NOMO-1 treated with dmso at 0.1 percent for 144 hours (cell line): ENCODE data around the gene ZBTB38.

ENCODE experiments used
- DNase-seq: peaks from one replicate; lab custom pipeline; 2025; ENCODE audit not compliant: unreplicated experiment; lab: John Stamatoyannopoulos, UW

ZBTB38 gene

GRCh38 chr3:141401573-141402475 lies 33.5 kb downstream of the ZBTB38 start:
- DNase-seq = no peak

- DNase-seq = peak; percentile 43
Observed at GRCh38 chr3:141402476-141403171, 34.3 kb downstream of the ZBTB38 start.

GRCh38 chr3:141403576-141403975 lies 35.3 kb downstream of the ZBTB38 start:
- no peak for DNase-seq

- DNase-seq = no peak
Observed at GRCh38 chr3:141405025-141405424, 36.7 kb downstream of the ZBTB38 start.

- no peak for DNase-seq
Observed at GRCh38 chr3:141405591-141405990, 37.3 kb downstream of the ZBTB38 start.

- DNase-seq = no peak
Observed at GRCh38 chr3:141406265-141406664, 38.0 kb downstream of the ZBTB38 start.

- no peak for DNase-seq
Observed at GRCh38 chr3:141407047-141407446, 38.7 kb downstream of the ZBTB38 start.

GRCh38 chr3:141407825-141408224 lies 39.5 kb downstream of the ZBTB38 start:
- no peak for DNase-seq

GRCh38 chr3:141408596-141408995 lies 40.3 kb downstream of the ZBTB38 start:
- DNase-seq = no peak

- no peak for DNase-seq
Observed at GRCh38 chr3:141409940-141410241, 41.6 kb downstream of the ZBTB38 start.

GRCh38 chr3:141410408-141410807 lies 42.1 kb downstream of the ZBTB38 start:
- DNase-seq = no peak

- DNase-seq = no peak
Observed at GRCh38 chr3:141410846-141411245, 42.5 kb downstream of the ZBTB38 start.

- DNase-seq = peak; percentile 34
Observed at GRCh38 chr3:141411251-141411771, 43.0 kb downstream of the ZBTB38 start.

- no peak for DNase-seq
Observed at GRCh38 chr3:141412087-141412935, 44.0 kb downstream of the ZBTB38 start.

GRCh38 chr3:141412936-141413354 lies 44.6 kb downstream of the ZBTB38 start:
- no peak for DNase-seq

- DNase-seq = no peak
Observed at GRCh38 chr3:141413391-141413790, 45.1 kb downstream of the ZBTB38 start.

- DNase-seq = no peak
Observed at GRCh38 chr3:141413801-141414689, 45.7 kb downstream of the ZBTB38 start.

- DNase-seq = no peak
Observed at GRCh38 chr3:141414800-141415462, 46.6 kb downstream of the ZBTB38 start.

GRCh38 chr3:141415953-141416352 lies 47.6 kb downstream of the ZBTB38 start:
- no peak for DNase-seq
